Airway epithelial cell (primary cell): ENCODE measurements around the gene ZBTB21. TPM values are rescaled to one million over a fixed set of nuclear protein-coding genes. Genes with fewer than 3 reads are reported as not detected.

Experiments used
- total RNA-seq: library from RNA; depleted of rRNA; stranded (reverse); fragments of >200 nt; gene quantifications from 2 replicates; pipeline ENCODE4 v1.2.3, GENCODE V29; 2015

Gene ZBTB21
- total RNA-seq: 3.2 and 5.5 TPM in 2 replicates

GRCh38 chr21:42009831-42010506, at the start of gene ZBTB21:
TSS of gene ZBTB21 (minus strand) at chr21:42010360. CDS start at chr21:41994095, 16,265 bp downstream.

GRCh38 chr21:41953831-41954653, 56.1 kb downstream of the ZBTB21 start, which contains the start of gene C2CD2:
TSS of gene C2CD2 (minus strand) at chr21:41954018. CDS start at chr21:41953648, 370 bp downstream.

Other genes with a start within 250 kb of the ZBTB21 start
- gene RIPK4, start 243.3 kb downstream of the ZBTB21 start, total RNA-seq: 41.0 and 44.5 TPM in 2 replicates
- 4.5 and 7.4 TPM in 2 replicates for gene PRDM15, start 131.0 kb downstream of the ZBTB21 start, total RNA-seq
- 4.3 and 8.5 TPM in 2 replicates for gene C2CD2, start 56.3 kb downstream of the ZBTB21 start, total RNA-seq
- not detected in 2 replicates for gene UMODL1, start 61.0 kb upstream of the ZBTB21 start, total RNA-seq
- 8.7 and 9.7 TPM in 2 replicates for gene ABCG1, start 208.8 kb upstream of the ZBTB21 start, total RNA-seq